ENCODE measurements around the gene LYPLAL1.

DNA sequence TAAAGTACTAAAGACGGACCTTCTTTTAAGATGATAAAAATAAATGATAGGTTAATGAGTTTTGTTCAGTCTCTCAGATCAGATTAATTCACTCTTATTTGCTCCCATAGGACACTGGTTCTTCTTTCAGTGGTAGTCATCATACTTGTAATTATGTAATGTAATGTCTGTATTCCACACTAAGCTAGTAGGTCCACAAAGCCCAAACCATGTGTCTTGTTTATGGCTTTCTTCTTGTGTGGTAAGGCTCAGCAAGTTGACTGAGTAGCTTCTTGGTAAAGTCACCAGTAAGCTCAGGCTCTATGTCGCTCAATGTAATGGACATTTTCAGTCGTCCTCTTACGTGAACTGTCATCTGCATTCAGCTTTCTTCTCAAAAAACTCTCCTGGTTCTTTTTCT lies 2.5 kb downstream of the LYPLAL1 start:
- TF ChIP-seq, protein P1, sequence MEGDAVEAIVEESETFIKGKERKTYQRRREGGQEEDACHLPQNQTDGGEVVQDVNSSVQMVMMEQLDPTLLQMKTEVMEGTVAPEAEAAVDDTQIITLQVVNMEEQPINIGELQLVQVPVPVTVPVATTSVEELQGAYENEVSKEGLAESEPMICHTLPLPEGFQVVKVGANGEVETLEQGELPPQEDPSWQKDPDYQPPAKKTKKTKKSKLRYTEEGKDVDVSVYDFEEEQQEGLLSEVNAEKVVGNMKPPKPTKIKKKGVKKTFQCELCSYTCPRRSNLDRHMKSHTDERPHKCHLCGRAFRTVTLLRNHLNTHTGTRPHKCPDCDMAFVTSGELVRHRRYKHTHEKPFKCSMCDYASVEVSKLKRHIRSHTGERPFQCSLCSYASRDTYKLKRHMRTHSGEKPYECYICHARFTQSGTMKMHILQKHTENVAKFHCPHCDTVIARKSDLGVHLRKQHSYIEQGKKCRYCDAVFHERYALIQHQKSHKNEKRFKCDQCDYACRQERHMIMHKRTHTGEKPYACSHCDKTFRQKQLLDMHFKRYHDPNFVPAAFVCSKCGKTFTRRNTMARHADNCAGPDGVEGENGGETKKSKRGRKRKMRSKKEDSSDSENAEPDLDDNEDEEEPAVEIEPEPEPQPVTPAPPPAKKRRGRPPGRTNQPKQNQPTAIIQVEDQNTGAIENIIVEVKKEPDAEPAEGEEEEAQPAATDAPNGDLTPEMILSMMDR (IDR thresholded peaks at IDR 0.05): no peak
- no peak for TF ChIP-seq POLR2AphosphoS5 (IDR thresholded peaks at IDR 0.05; ENCODE audit: low read depth, low read length)
- TF ChIP-seq, protein P2, sequence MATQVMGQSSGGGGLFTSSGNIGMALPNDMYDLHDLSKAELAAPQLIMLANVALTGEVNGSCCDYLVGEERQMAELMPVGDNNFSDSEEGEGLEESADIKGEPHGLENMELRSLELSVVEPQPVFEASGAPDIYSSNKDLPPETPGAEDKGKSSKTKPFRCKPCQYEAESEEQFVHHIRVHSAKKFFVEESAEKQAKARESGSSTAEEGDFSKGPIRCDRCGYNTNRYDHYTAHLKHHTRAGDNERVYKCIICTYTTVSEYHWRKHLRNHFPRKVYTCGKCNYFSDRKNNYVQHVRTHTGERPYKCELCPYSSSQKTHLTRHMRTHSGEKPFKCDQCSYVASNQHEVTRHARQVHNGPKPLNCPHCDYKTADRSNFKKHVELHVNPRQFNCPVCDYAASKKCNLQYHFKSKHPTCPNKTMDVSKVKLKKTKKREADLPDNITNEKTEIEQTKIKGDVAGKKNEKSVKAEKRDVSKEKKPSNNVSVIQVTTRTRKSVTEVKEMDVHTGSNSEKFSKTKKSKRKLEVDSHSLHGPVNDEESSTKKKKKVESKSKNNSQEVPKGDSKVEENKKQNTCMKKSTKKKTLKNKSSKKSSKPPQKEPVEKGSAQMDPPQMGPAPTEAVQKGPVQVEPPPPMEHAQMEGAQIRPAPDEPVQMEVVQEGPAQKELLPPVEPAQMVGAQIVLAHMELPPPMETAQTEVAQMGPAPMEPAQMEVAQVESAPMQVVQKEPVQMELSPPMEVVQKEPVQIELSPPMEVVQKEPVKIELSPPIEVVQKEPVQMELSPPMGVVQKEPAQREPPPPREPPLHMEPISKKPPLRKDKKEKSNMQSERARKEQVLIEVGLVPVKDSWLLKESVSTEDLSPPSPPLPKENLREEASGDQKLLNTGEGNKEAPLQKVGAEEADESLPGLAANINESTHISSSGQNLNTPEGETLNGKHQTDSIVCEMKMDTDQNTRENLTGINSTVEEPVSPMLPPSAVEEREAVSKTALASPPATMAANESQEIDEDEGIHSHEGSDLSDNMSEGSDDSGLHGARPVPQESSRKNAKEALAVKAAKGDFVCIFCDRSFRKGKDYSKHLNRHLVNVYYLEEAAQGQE (IDR thresholded peaks at IDR 0.05; ENCODE audit: insufficient read depth in 1 of 2, low read depth in 2 of 2, low read length in 1 of 2): no peak
